Smooth muscle cell (in vitro differentiated cells): ENCODE results near the gene ASL. TPM values are rescaled to one million over a fixed set of nuclear protein-coding genes. Genes with fewer than 3 reads are reported as not detected.

ENCODE experiments used
- DNase-seq: peaks from one replicate; lab custom pipeline; 2025; ENCODE audit not compliant: unreplicated experiment; lab: John Stamatoyannopoulos, UW
- H2AFZ ChIP-seq: fragments of 200-600 bp; sonication (generic); 2 replicates; pipeline ENCODE4 v1.6.0; 2016; ENCODE audit warnings: antibody characterized with exemption, low read depth, mild to moderate bottlenecking
- H3F3A ChIP-seq: fragments of 200-600 bp; sonication (generic); 2 replicates; pipeline ENCODE4 v1.6.0; 2017; ENCODE audit warnings: antibody characterized with exemption, low read depth
- H3K27ac ChIP-seq: fragments of 200-600 bp; sonication (generic); 2 replicates; pipeline ENCODE4 v1.5.1; 2016; ENCODE audit warnings: low read depth, mild to moderate bottlenecking
- H3K27me3 ChIP-seq: fragments of 200-600 bp; sonication (generic); 2 replicates; pipeline ENCODE4 v1.6.1; 2016; ENCODE audit warnings: low read depth, mild to moderate bottlenecking
- H3K36me3 ChIP-seq: fragments of 200-600 bp; sonication (generic); 2 replicates; pipeline ENCODE4 v1.5.1; 2016; ENCODE audit warnings: low read depth
- H3K4me1 ChIP-seq: fragments of 200-600 bp; sonication (generic); 2 replicates; pipeline ENCODE4 v1.5.1; 2016; ENCODE audit warnings: low read depth
- H3K4me2 ChIP-seq: fragments of 200-600 bp; sonication (generic); 2 replicates; pipeline ENCODE4 v1.6.0; 2016; ENCODE audit warnings: mild to moderate bottlenecking
- H3K4me3 ChIP-seq: fragments of 200-600 bp; sonication (generic); 2 replicates; pipeline ENCODE4 v1.5.1; 2016; ENCODE audit warnings: mild to moderate bottlenecking
- H3K79me2 ChIP-seq: fragments of 200-600 bp; sonication (generic); 2 replicates; pipeline ENCODE4 v1.6.0; 2016; ENCODE audit warnings: low read depth, mild to moderate bottlenecking
- H3K9ac ChIP-seq: fragments of 200-600 bp; sonication (generic); 2 replicates; pipeline ENCODE4 v1.6.0; 2016; ENCODE audit warnings: low read depth
- H3K9me3 ChIP-seq: fragments of 200-600 bp; sonication (generic); replicated peaks from 2 replicates; pipeline ENCODE4 v1.5.1; 2016; ENCODE audit warnings: low read depth
- H4K20me1 ChIP-seq: fragments of 200-600 bp; sonication (generic); 2 replicates; pipeline ENCODE4 v1.6.0; 2016; ENCODE audit warnings: low read depth
- CTCF ChIP-seq: fragments of 200-600 bp; sonication (generic); IDR thresholded peaks from 2 replicates; pipeline ENCODE4 v1.5.1; 2017; ENCODE audit warnings: borderline replicate concordance, mild to moderate bottlenecking, antibody characterized with exemption; ENCODE audit not compliant: insufficient read depth, poor library complexity, severe bottlenecking
- WGBS: methylation state at CpG from one replicate; pipeline ENCODE4 v1.1.7; 2016; ENCODE audit warnings: low lambda C conversion rate; 5-methylcytosine and 5-hydroxymethylcytosine counted together
- polyA plus RNA-seq: library from polyadenylated mRNA; unstranded; fragments of >200 nt; fragmentation: Nextera tagmentation; extraction: Ambion mirVana; gene quantifications from 2 replicates; pipeline ENCODE4 v1.2.1, GENCODE V29; 2016
- total RNA-seq: library from RNA; depleted of rRNA; stranded (reverse); fragments of >200 nt; gene quantifications from 2 replicates; pipeline ENCODE4 v1.2.3, GENCODE V29; 2014

The ASL gene
- total and polyA plus RNA-seq, 2 experiments from 2014 or later = 12.4 to 26.1 TPM

GRCh38 chr7:66082886-66083415 is 7.3 kb downstream of the ASL start:
- Histone ChIP-seq H3F3A (no peaks in the 10 kb centered on the region), H3K36me3 (no peaks in the 10 kb centered on the region), H3K9me3 (no peaks in the 10 kb centered on the region), H3K4me1 (no peaks in the 10 kb centered on the region), H3K79me2 (no peaks in the 10 kb centered on the region), H4K20me1 (no peaks in the 10 kb centered on the region), H3K27ac (no peak overlapping the region), H3K4me2 (no peak overlapping the region), H3K9ac (no peak overlapping the region), H2AFZ (no peak overlapping the region), H3K4me3 (no peak overlapping the region), H3K27me3 (no peaks in the 10 kb centered on the region)
- no peak for TF ChIP-seq CTCF
- WGBS = 98% methylated on average over 13 of the region's 16 CpGs
- no peak for DNase-seq

- Histone ChIP-seq H3K9me3 (no peaks in the 10 kb centered on the region), H3K79me2 (no peaks in the 10 kb centered on the region), H3F3A (no peaks in the 10 kb centered on the region), H3K27ac (no peak overlapping the region), H3K9ac (no peak overlapping the region), H4K20me1 (no peaks in the 10 kb centered on the region), H3K4me3 (no peak overlapping the region), H2AFZ (no peak overlapping the region), H3K4me1 (no peaks in the 10 kb centered on the region), H3K36me3 (no peaks in the 10 kb centered on the region), H3K4me2 (no peak overlapping the region), H3K27me3 (no peaks in the 10 kb centered on the region)
- no peak for TF ChIP-seq CTCF
- WGBS = 94% methylated on average over 2 of the region's 2 CpGs
- no peak for DNase-seq
Observed at GRCh38 chr7:66083677-66084076, 8.1 kb downstream of the ASL start.

GRCh38 chr7:66088861-66089838 is 13.5 kb downstream of the ASL start:
- no peaks in the 10 kb centered on the region for H3F3A ChIP-seq
- no peaks in the 10 kb centered on the region for H3K36me3 ChIP-seq
- WGBS = 87% methylated on average over 15 of the region's 32 CpGs
- H4K20me1 ChIP-seq = no peaks in the 10 kb centered on the region
- H3K4me2 ChIP-seq = no peak overlapping the region
- no peaks in the 10 kb centered on the region for H3K9me3 ChIP-seq
- H2AFZ ChIP-seq = no peak overlapping the region
- H3K4me3 ChIP-seq = no peak overlapping the region
- no peaks in the 10 kb centered on the region for H3K4me1 ChIP-seq
- no peak for DNase-seq
- H3K9ac ChIP-seq = no peak overlapping the region
- TF ChIP-seq CTCF = no peak
- no peaks in the 10 kb centered on the region for H3K27me3 ChIP-seq
- H3K27ac ChIP-seq = no peak overlapping the region
- no peaks in the 10 kb centered on the region for H3K79me2 ChIP-seq
